K562 (cell line): ENCODE results near the gene TFAP2A. TPM values are rescaled to one million over a fixed set of nuclear protein-coding genes. Genes with fewer than 3 reads are reported as not detected.

Experiments used
- ATAC-seq: fragments of 200-7000 bp; cut with Tn5 transposase; 3 replicates; pipeline ENCODE4 v1.9.1; 2020; ENCODE audit warnings: moderate library complexity
- BruUV-seq: library from RNA; stranded (reverse); fragments of 400-500 nt; replicated peaks from 2 replicates; lab custom pipeline; 2021; lab: Mats Ljungman, UMichigan
- CTCF ChIA-PET: fragments of 300-600 bp; formaldehyde crosslinking; extraction: SDS; loops from one replicate; lab custom pipeline; 2021; ENCODE audit warnings: low intra/inter-chr PET ratio; lab: Yijun Ruan, JAX
- POLR2A ChIA-PET: fragments of 300-600, 350-650 bp; sonication (Branson Sonifier 250); formaldehyde crosslinking; extraction: SDS; loops from one replicate; lab custom pipeline; 2021; ENCODE audit warnings: antibody characterized with exemption, inconsistent platforms; lab: Yijun Ruan, JAX
- DNase-seq, 4 experiments: peaks; one replicate each; pipeline versions ENCODE4 v3.0.0 to v3.0.0-alpha.2; 2011 to 2018; ENCODE audit warnings: low spot score in 3 of 4, mixed read lengths in 3 of 4; ENCODE audit errors: extremely low read depth in 1 of 4
- FAIRE-seq: peaks from 2 replicates; lab custom pipeline; 2011; peaks lifted over from hg19 to GRCh38; lab: Jason Lieb, UNC
- H2AFZ ChIP-seq: 2 replicates; pipeline ENCODE4 v1.6.0; 2011; ENCODE audit warnings: low read depth, low read length, control low read depth, inconsistent platforms
- H3K27ac ChIP-seq: fragments of 200-600 bp; 3 replicates; pipeline ENCODE4 v1.8.0; 2011; ENCODE audit warnings: low read depth, mild to moderate bottlenecking, control low read depth, inconsistent platforms, low read length, moderate library complexity, mixed read lengths; ENCODE audit errors: extremely low read depth
- H3K27me3 ChIP-seq, 2 experiments: fragments of 300-600 bp in 1 of 2; 2 replicates in 1 of 2; 3 replicates in 1 of 2; pipeline versions ENCODE4 v1.6.0 to v1.8.0; 2011; ENCODE audit warnings: inconsistent platforms in 2 of 2, low read length in 2 of 2, mild to moderate bottlenecking in 1 of 2, mixed read lengths in 1 of 2, moderate library complexity in 1 of 2; ENCODE audit not compliant: control insufficient read depth in 2 of 2, insufficient read depth in 2 of 2
- H3K36me3 ChIP-seq: fragments of 300-600 bp; 3 replicates; pipeline ENCODE4 v1.8.0; 2011; ENCODE audit warnings: mild to moderate bottlenecking, low read length, inconsistent platforms; ENCODE audit not compliant: control insufficient read depth, insufficient read depth
- H3K4me1 ChIP-seq, 2 experiments: fragments of 200-600 bp in 1 of 2; replicated peaks in 1 of 2; 2 replicates in 1 of 2; 3 replicates in 1 of 2; pipeline versions ENCODE4 v1.5.1 to v1.8.0; 2011; ENCODE audit warnings: inconsistent platforms in 2 of 2, low read length in 2 of 2, mild to moderate bottlenecking in 1 of 2, mixed read lengths in 1 of 2, moderate library complexity in 1 of 2; ENCODE audit not compliant: control insufficient read depth in 2 of 2, insufficient read depth in 2 of 2
- H3K4me2 ChIP-seq: 2 replicates; pipeline ENCODE4 v1.6.1; 2011; ENCODE audit warnings: low read length, control low read depth, inconsistent platforms, mixed read lengths; ENCODE audit not compliant: insufficient read depth
- H3K4me3 ChIP-seq: fragments of 200-600 bp; sonication (generic), shearing (Covaris generic); 2 replicates; pipeline ENCODE4 v1.5.1; 2016; ENCODE audit warnings: control low read depth, inconsistent platforms
- H3K79me2 ChIP-seq: fragments of 200-600 bp; 3 replicates; pipeline ENCODE4 v1.8.0; 2011; ENCODE audit warnings: low read length, inconsistent platforms; ENCODE audit not compliant: control insufficient read depth, insufficient read depth
- H3K9ac ChIP-seq, 2 experiments: 2 replicates each; pipeline versions ENCODE4 v1.6.0 to v1.6.1; 2011; ENCODE audit warnings: low read depth in 2 of 2, low read length in 2 of 2, control low read depth in 1 of 2, inconsistent platforms in 1 of 2, mild to moderate bottlenecking in 1 of 2, mixed read lengths in 1 of 2; ENCODE audit not compliant: insufficient read depth in 1 of 2
- H3K9me1 ChIP-seq: one replicate; pipeline ENCODE4 v1.6.0; 2011; ENCODE audit warnings: inconsistent platforms, mild to moderate bottlenecking, low read length, moderate library complexity; ENCODE audit not compliant: control insufficient read depth, insufficient read depth
- H3K9me3 ChIP-seq: replicated peaks from 2 replicates; pipeline ENCODE4 v1.5.1; 2011; ENCODE audit warnings: low read depth, low read length, inconsistent platforms; ENCODE audit not compliant: control insufficient read depth, insufficient read depth
- H4K20me1 ChIP-seq: replicated peaks from 2 replicates; pipeline ENCODE4 v1.6.1; 2011; ENCODE audit warnings: low read length, inconsistent platforms, mixed read lengths; ENCODE audit not compliant: control insufficient read depth, insufficient read depth
- CHCHD3 ChIP-seq: fragments of 250-450 bp; sonication (Bioruptor Pico); IDR thresholded peaks from 2 replicates; pipeline ENCODE4 v2.1.2; 2022; ENCODE audit warnings: mild to moderate bottlenecking
- HNRNPUL1 ChIP-seq: fragments of 200-400 bp; formaldehyde crosslinking; IDR thresholded peaks from 2 replicates; pipeline ENCODE4 v1.6.1; 2017; ENCODE audit warnings: low read length
- SREBF2 ChIP-seq: sonication (generic); formaldehyde crosslinking; IDR thresholded peaks from 2 replicates; pipeline ENCODE4 v1.4.0; 2020; ENCODE audit warnings: mild to moderate bottlenecking, missing genetic modification reagents
- SRSF3 ChIP-seq: fragments of 200-400 bp; formaldehyde crosslinking; IDR thresholded peaks from 2 replicates; pipeline ENCODE4 v1.6.1; 2016; ENCODE audit warnings: mild to moderate bottlenecking, low read length, moderate library complexity; ENCODE audit not compliant: insufficient read depth
- TSC22D4 ChIP-seq: fragments of 450-650 bp; IDR thresholded peaks from 2 replicates; pipeline ENCODE4 v1.6.1; 2016; ENCODE audit warnings: missing genetic modification characterization, missing biosample characterization, control low read depth
- ZNF24 ChIP-seq: fragments of 450-650 bp; IDR thresholded peaks from 2 replicates; pipeline ENCODE4 v1.6.1; 2016
- WGBS: fragments of 100-300 bp; shearing (Covaris generic); methylation state at CpG from one replicate; pipeline ENCODE4 v1.1.6; 2016; ENCODE audit warnings: low coverage, mixed read lengths; ENCODE audit not compliant: insufficient coverage; ENCODE audit errors: missing lambda C conversion rate; 5-methylcytosine and 5-hydroxymethylcytosine counted together
- in situ Hi-C: fragments of 300-500 bp; cut with MboI; formaldehyde crosslinking; loops from 4 replicates; pipeline ENCODE4 v1.15.0; 2018; ENCODE audit warnings: inconsistent platforms, mixed read lengths
- intact Hi-C: fragments of 100-400 bp; cut with micrococcal nuclease; formaldehyde crosslinking; loops from 2 replicates; pipeline ENCODE4 v1.14.2; 2022
- polyA plus RNA-seq, 8 experiments: library from polyadenylated mRNA; depleted of rRNA in 4 of 8; stranded (reverse) in 5 of 8; unstranded in 3 of 8; fragments of >200 nt; fragmentation: Nextera tagmentation in 2 of 8; fragmentation: Illumina TruSeq in 1 of 8; extraction: Ambion mirVana in 2 of 8; extraction: Trizol in 1 of 8; gene quantifications; 2 replicates each; pipeline versions ENCODE4 v1.2.1 to v1.2.3, GENCODE V29; 2011 to 2014; ENCODE audit warnings: inconsistent platforms in 1 of 8, missing spikeins in 1 of 8
- total RNA-seq, 7 experiments: library from RNA; depleted of rRNA in 6 of 7; stranded (reverse); fragments of >200 nt in 6 of 7; fragmentation: Illumina TruSeq in 2 of 7; extraction: Trizol in 2 of 7; gene quantifications; 2 replicates each; pipeline versions ENCODE4 v1.2.1 to v1.2.3, GENCODE V29; 2011 to 2021; ENCODE audit warnings: low replicate concordance in 1 of 7
- TF ChIP-seq, protein P1 (sequence below): fragments of 250-450 bp; sonication (Bioruptor Pico); IDR thresholded peaks from 2 replicates; pipeline ENCODE4 v1.5.0; 2022; ENCODE audit warnings: mild to moderate bottlenecking
- TF ChIP-seq, protein P2 (sequence below): sonication (generic); formaldehyde crosslinking; IDR thresholded peaks from 2 replicates; pipeline ENCODE4 v1.8.1; 2023; ENCODE audit warnings: mild to moderate bottlenecking, missing genetic modification reagents

The TFAP2A gene
- total and polyA plus RNA-seq, 9 of the 15 experiments (the other 6 are each of a cell fraction or from before 2014, with no cell fraction given): 0.14 to 0.53 (median 0.19) TPM; not detected in 1

DNA sequence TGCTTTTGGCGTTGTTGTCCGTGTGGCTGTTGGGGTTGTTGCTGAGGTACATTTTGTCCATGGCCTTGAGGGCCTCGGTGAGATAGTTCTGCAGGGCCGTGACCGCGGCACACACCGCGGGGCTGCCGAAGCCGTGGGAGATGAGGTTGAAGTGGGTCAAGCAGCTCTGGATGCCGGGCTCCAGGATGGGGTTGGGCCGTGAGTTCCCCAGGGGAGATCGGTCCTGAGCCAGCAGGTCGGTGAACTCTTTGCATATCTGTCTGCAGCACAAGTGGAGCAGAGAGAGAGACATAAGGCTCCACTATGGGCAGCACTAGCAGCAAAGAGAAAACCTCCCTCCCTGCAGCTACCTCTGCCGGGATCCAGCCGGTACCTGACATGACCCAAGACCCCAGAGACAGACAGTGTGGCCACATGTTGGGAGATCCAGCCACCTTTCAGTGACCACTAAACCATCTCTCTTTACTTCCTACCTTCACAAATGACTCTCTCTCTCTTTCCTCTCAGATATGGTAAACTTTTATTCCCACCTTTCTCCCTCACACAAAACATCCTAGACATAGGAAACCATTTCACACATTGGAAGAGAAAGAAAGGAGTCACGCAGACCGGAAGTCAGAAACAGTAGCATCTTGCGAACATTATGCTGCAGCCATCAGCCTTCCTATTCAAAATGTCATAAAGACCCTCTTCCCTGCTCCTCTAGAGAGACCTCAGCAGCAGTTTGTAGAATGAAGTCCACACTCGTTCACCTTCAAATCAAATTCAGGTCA lies 16.2 kb downstream of the TFAP2A start:
- peak overlapping the region; percentile 75 for H2AFZ ChIP-seq
- H3K27me3 ChIP-seq: no peaks in the 10 kb centered on the region
- in situ Hi-C loops (no loop called here), intact Hi-C loops (no loop called here)
- H3K9me1 ChIP-seq: no peaks in the 10 kb centered on the region
- H3K4me2 ChIP-seq: no peak overlapping the region
- H3K4me3 ChIP-seq: no peak overlapping the region
- H3K36me3 ChIP-seq: no peaks in the 10 kb centered on the region; the same call in 2 of the 3 replicates
- peaks cover 16 to 31% of the 10 kb centered on the region in 2 experiments for H3K4me1 ChIP-seq
- ATAC-seq (no peak), FAIRE-seq (no peak), DNase-seq (no peak)
- peaks cover 7% of the 10 kb centered on the region for H3K9me3 ChIP-seq
- ChIA-PET CTCF (interaction anchor here (0.5 kb wide), 1 partner anchor 87 kb away, joined by 3 read pairs; no protein-coding TSS in a partner anchor), POLR2A (interaction anchor here (0.6 kb wide), 1 partner anchor 24 kb away, joined by 3 read pairs; no protein-coding TSS in a partner anchor)
- H3K79me2 ChIP-seq: 0 out of 3 replicates have a peak, but pooled peaks cover 2% of the 10 kb centered on the region
- H3K9ac ChIP-seq: no peak overlapping the region
- H4K20me1 ChIP-seq: no peaks in the 10 kb centered on the region
- 87% methylated on average over 18 of the region's 20 CpGs for WGBS
- BruUV-seq: no TSS peak
- H3K27ac ChIP-seq: no peak overlapping the region
- TF ChIP-seq SREBF2 (CRISPR knock-in tag) (no peak), CHCHD3 (CRISPR knock-in tag) (no peak), ZNF24 (no peak), HNRNPUL1 (no peak), SRSF3 (no peak), TSC22D4 (no peak)
- TF ChIP-seq, protein P1, sequence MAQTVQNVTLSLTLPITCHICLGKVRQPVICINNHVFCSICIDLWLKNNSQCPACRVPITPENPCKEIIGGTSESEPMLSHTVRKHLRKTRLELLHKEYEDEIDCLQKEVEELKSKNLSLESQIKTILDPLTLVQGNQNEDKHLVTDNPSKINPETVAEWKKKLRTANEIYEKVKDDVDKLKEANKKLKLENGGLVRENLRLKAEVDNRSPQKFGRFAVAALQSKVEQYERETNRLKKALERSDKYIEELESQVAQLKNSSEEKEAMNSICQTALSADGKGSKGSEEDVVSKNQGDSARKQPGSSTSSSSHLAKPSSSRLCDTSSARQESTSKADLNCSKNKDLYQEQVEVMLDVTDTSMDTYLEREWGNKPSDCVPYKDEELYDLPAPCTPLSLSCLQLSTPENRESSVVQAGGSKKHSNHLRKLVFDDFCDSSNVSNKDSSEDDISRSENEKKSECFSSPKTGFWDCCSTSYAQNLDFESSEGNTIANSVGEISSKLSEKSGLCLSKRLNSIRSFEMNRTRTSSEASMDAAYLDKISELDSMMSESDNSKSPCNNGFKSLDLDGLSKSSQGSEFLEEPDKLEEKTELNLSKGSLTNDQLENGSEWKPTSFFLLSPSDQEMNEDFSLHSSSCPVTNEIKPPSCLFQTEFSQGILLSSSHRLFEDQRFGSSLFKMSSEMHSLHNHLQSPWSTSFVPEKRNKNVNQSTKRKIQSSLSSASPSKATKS (CRISPR knock-in tag): no peak
- TF ChIP-seq, protein P2, sequence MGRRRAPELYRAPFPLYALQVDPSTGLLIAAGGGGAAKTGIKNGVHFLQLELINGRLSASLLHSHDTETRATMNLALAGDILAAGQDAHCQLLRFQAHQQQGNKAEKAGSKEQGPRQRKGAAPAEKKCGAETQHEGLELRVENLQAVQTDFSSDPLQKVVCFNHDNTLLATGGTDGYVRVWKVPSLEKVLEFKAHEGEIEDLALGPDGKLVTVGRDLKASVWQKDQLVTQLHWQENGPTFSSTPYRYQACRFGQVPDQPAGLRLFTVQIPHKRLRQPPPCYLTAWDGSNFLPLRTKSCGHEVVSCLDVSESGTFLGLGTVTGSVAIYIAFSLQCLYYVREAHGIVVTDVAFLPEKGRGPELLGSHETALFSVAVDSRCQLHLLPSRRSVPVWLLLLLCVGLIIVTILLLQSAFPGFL: no peak
